ENCODE measurements around the gene ELFN2. TPM values are rescaled to one million over a fixed set of nuclear protein-coding genes. Genes with fewer than 3 reads are reported as not detected.

Gene ELFN2
- total and polyA plus RNA-seq, 12 donors = 0.04 to 3.3 (median 0.32) TPM; not detected in 2

DNA sequence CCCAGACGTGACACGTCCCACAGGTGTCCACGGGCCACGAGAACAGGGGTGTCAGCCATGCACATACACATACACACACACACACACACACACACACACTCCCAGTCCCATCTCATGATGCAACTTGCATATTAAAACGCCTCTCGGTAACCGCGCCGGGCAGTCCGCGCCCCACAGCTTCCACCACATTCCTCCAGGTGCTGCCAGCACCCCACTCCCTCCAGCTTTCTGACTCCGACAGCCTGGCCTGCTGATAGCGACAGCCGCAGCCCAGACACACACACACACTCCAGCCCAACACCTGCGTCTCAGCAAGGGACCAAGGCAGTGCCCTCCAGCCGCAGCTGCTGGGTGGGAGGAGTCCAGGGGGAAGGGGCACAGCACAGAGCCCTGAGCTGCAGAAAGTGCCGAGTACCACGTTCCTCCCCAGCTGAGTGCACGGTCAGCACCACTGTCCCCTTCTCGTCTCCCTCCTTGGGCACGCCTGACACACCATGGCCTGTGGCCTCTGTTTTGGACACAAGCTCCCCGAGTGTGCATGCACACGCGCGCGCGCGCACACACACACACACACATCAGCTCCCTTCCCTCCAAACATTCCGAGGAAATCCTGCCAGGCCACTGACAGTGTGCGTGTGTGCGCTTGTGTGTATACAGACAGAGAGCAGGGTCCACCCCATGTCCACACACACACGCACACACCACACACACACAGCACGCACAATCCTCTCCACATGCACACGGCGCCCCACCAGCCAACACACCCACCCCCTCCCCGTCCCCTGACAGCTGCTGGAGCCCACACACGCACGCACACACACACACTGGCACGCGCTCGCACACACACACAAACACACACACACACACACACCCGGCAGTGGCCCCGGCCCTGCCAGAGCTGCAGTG is 1.2 kb downstream of the ELFN2 start:
- intact Hi-C loops (cut with DNase I) = loop anchor here (10.0 kb wide), 1 partner anchor 111 kb away; no protein-coding TSS in a partner anchor

DNA sequence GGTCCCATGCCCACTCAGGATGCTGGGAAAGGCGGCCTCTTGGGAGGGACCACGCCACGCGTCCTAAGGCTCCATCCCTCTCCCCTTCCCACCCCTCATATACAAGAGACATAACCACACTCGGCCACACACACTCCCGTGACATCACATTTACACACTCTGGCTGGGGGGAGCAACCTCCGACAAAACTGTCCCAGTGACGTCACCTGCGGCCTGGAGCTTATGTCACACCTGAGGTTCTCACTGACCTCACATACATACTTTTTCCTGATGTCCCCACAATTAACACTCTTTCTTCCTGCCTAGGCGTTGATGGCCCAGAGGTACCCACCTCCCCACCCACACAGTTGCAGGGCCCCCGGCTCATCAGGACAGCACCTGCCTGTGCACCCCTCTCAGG is 1.9 kb downstream of the ELFN2 start:
- no peak overlapping the region for H3K4me3 ChIP-seq
- no peaks in the 10 kb centered on the region for H3K36me3 ChIP-seq (replicated peaks in 1 of 2)
- TF ChIP-seq, protein P1, sequence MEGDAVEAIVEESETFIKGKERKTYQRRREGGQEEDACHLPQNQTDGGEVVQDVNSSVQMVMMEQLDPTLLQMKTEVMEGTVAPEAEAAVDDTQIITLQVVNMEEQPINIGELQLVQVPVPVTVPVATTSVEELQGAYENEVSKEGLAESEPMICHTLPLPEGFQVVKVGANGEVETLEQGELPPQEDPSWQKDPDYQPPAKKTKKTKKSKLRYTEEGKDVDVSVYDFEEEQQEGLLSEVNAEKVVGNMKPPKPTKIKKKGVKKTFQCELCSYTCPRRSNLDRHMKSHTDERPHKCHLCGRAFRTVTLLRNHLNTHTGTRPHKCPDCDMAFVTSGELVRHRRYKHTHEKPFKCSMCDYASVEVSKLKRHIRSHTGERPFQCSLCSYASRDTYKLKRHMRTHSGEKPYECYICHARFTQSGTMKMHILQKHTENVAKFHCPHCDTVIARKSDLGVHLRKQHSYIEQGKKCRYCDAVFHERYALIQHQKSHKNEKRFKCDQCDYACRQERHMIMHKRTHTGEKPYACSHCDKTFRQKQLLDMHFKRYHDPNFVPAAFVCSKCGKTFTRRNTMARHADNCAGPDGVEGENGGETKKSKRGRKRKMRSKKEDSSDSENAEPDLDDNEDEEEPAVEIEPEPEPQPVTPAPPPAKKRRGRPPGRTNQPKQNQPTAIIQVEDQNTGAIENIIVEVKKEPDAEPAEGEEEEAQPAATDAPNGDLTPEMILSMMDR (IDR thresholded peaks at IDR 0.05) = no peak
- TF ChIP-seq POLR2A (IDR thresholded peaks at IDR 0.05) = no peak
- H3K27ac ChIP-seq = no peak overlapping the region
- no peaks in the 10 kb centered on the region for H3K4me1 ChIP-seq (replicated peaks in 1 of 2)
- H3K27me3 ChIP-seq = peaks cover 35% of the 10 kb centered on the region
- no peaks in the 10 kb centered on the region for H3K9me3 ChIP-seq (replicated peaks in 1 of 3)
- 80 to 87% (median 83%) methylated on average over 10 to 11 of the region's 11 CpGs for WGBS, 4 donors
- no peak for DNase-seq
- intact Hi-C loops (cut with DNase I) = loop anchor here (10.0 kb wide), 1 partner anchor 111 kb away; no protein-coding TSS in a partner anchor

More for the DNA sequence above, 1.2 kb downstream of the ELFN2 start:
- no peaks in the 10 kb centered on the region for H3K9me3 ChIP-seq (replicated peaks in 1 of 3)
- DNase-seq = no peak
- WGBS, 4 donors = 26 to 60% (median 37%) methylated on average over 15 to 43 of the region's 43 CpGs
- TF ChIP-seq, protein P1 (IDR thresholded peaks at IDR 0.05) = no peak
- no peak overlapping the region for H3K4me3 ChIP-seq
- no peaks in the 10 kb centered on the region for H3K36me3 ChIP-seq (replicated peaks in 1 of 2)
- H3K27ac ChIP-seq = no peak overlapping the region
- H3K27me3 ChIP-seq = peaks cover 31% of the 10 kb centered on the region
- no peaks in the 10 kb centered on the region for H3K4me1 ChIP-seq (replicated peaks in 1 of 2)

DNA sequence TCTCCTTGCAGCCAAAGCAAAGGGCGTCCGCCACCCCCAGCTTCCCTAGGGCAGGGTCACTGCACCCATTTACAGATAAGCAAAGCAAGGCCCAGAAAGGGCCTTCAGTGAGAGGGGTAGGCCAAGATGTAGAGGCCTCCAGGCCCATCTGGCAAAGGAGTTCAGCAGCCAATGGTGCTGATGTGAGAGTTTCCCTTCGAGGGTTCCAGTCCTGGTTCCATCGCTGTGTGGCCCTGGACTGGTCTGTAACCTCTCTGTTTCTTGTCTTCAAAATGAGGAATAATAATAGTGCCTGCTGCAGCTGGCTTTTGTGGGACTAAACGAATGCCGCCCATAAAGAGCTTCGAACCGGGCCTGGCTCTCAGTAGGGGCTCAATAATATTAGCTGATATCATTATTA is 4.0 kb downstream of the ELFN2 start:
- intact Hi-C loops (cut with DNase I) = loop anchor here (10.0 kb wide), 1 partner anchor 108 kb away; no protein-coding TSS in a partner anchor

DNA sequence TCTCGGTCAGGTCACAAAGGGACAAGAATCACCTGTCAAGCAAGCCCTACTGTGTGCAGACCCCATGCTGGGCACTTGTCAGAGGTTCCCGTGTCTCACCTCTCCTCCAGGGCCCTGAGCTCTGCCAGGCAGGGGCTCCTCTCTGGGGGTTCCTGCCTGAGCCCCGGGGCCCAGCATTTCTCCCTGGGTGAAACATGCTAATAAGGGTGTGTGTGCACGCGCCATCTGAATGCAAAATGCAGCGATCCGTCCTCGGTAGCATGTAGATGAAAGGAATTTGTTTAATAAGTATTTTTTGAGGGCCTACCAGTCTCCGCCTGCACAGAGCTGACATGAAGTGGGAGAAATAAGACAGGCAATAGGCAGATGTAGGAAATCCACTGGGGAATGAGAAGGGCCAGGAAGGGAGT is 5.8 kb downstream of the ELFN2 start:
- no peaks in the 10 kb centered on the region for H3K9me3 ChIP-seq (replicated peaks in 1 of 3)
- H3K27ac ChIP-seq = no peak overlapping the region
- no peak for DNase-seq
- H3K4me1 ChIP-seq (replicated peaks in 1 of 2) = no peaks in the 10 kb centered on the region
- TF ChIP-seq, protein P1 (IDR thresholded peaks at IDR 0.05) = no peak
- TF ChIP-seq POLR2A (IDR thresholded peaks at IDR 0.05) = no peak
- H3K4me3 ChIP-seq = no peak overlapping the region
- no peaks in the 10 kb centered on the region for H3K36me3 ChIP-seq (replicated peaks in 1 of 2)
- intact Hi-C loops (cut with DNase I) = loop anchor here (10.0 kb wide), 1 partner anchor 107 kb away; no protein-coding TSS in a partner anchor
- 76 to 85% (median 82%) methylated on average over 7 to 9 of the region's 9 CpGs for WGBS, 4 donors
- peaks cover 13% of the 10 kb centered on the region for H3K27me3 ChIP-seq

More for the DNA sequence above, 4.0 kb downstream of the ELFN2 start:
- no peak overlapping the region for H3K4me3 ChIP-seq
- no peaks in the 10 kb centered on the region for H3K4me1 ChIP-seq (replicated peaks in 1 of 2)
- WGBS, 4 donors = 81 to 91% (median 84%) methylated on average over 6 to 8 of the region's 8 CpGs
- no peak for DNase-seq
- H3K27ac ChIP-seq = no peak overlapping the region
- TF ChIP-seq, protein P1 (IDR thresholded peaks at IDR 0.05) = no peak
- TF ChIP-seq POLR2A (IDR thresholded peaks at IDR 0.05) = no peak
- no peaks in the 10 kb centered on the region for H3K9me3 ChIP-seq (replicated peaks in 1 of 3)
- H3K36me3 ChIP-seq (replicated peaks in 1 of 2) = no peaks in the 10 kb centered on the region
- H3K27me3 ChIP-seq = peaks cover 27% of the 10 kb centered on the region
